ENCODE data around the gene LEKR1. TPM values are rescaled to one million over a fixed set of nuclear protein-coding genes. Genes with fewer than 3 reads are reported as not detected.

The LEKR1 gene
- total and polyA plus RNA-seq, 2 donors (not counting 1 experiment from before 2014, with no cell fraction given), result 0.94 to 4.7 TPM

- Mint-ChIP-seq H3K9me3 (ENCODE audit: insufficient read depth) (no peaks in the 10 kb centered on the region), H3K4me1 (peaks cover 13% of the 10 kb centered on the region), H3K27ac (no peak overlapping the region), H3K4me3 (no peak overlapping the region), H3K27me3 (no peaks in the 10 kb centered on the region)
- no peaks in the 10 kb centered on the region for H4K20me1 ChIP-seq (ENCODE audit: control insufficient read depth, insufficient read depth, low read length, poor library complexity, severe bottlenecking)
- DNase-seq (no peak), ATAC-seq (ENCODE audit: low read depth) (no peak)
- H3K4me1 ChIP-seq (ENCODE audit: control insufficient read depth in 2 of 2, insufficient read depth in 2 of 2, low read length in 2 of 2), result no peaks in the 10 kb centered on the region
- TF ChIP-seq CTCF (IDR thresholded peaks at IDR 0.05) (no peak), EZH2 (IDR thresholded peaks at IDR 0.05; ENCODE audit: borderline replicate concordance, insufficient read depth, low read depth, low read length, poor library complexity, severe bottlenecking) (no peak)
- 100% methylated on average over 1 of the region's 3 CpGs for WGBS (ENCODE audit: insufficient coverage)
- no peaks in the 10 kb centered on the region for H3K36me3 ChIP-seq (replicated peaks in 1 of 2; ENCODE audit: control extremely low read depth in 1 of 2, control insufficient read depth in 1 of 2, extremely low read depth in 1 of 2, insufficient read depth in 2 of 2, low read length in 1 of 2)
- intact Hi-C loops (cut with micrococcal nuclease), result no loop called here
- no peak overlapping the region for H3K4me2 ChIP-seq (replicated peaks; ENCODE audit: low read depth, low read length, poor library complexity, severe bottlenecking)
- ChIA-PET POLR2A (no interaction called here), CTCF (no interaction called here)
- H3K9ac ChIP-seq (ENCODE audit: low read length), result no peak overlapping the region
- H3K79me2 ChIP-seq (ENCODE audit: control insufficient read depth, insufficient read depth, low read length), result peaks cover 3% of the 10 kb centered on the region
- no peaks in the 10 kb centered on the region for H3K27me3 ChIP-seq (replicated peaks in 1 of 4; ENCODE audit: control extremely low read depth in 1 of 4, control insufficient read depth in 3 of 4, insufficient read depth in 4 of 4, low read length in 3 of 4)
- H2AFZ ChIP-seq (ENCODE audit: insufficient read depth, low read depth, low read length, poor library complexity, severe bottlenecking), result no peak overlapping the region
- no peak overlapping the region for H3K27ac ChIP-seq (ENCODE audit: low read length in 2 of 2)
- H3K9me3 ChIP-seq (ENCODE audit: control extremely low read depth in 1 of 3, control insufficient read depth in 2 of 3, insufficient read depth in 1 of 3, low read length in 2 of 3), result no peaks in the 10 kb centered on the region
- no peak overlapping the region for H3K4me3 ChIP-seq (ENCODE audit: control extremely low read depth in 1 of 5, extremely low read depth in 1 of 5, insufficient read depth in 1 of 5, low read depth in 2 of 5, low read length in 4 of 5)
Measured at GRCh38 chr3:156792536-156792935, 33.6 kb upstream of the LEKR1 start.

- Histone ChIP-seq H3K4me1 (ENCODE audit: control insufficient read depth in 2 of 2, insufficient read depth in 2 of 2, low read length in 2 of 2) (no peaks in the 10 kb centered on the region), H3K9me3 (ENCODE audit: control extremely low read depth in 1 of 3, control insufficient read depth in 2 of 3, insufficient read depth in 1 of 3, low read length in 2 of 3) (no peaks in the 10 kb centered on the region), H3K36me3 (replicated peaks in 1 of 2; ENCODE audit: control extremely low read depth in 1 of 2, control insufficient read depth in 1 of 2, extremely low read depth in 1 of 2, insufficient read depth in 2 of 2, low read length in 1 of 2) (no peaks in the 10 kb centered on the region), H3K27ac (ENCODE audit: low read length in 2 of 2) (no peak overlapping the region), H3K9ac (ENCODE audit: low read length) (no peak overlapping the region), H3K79me2 (ENCODE audit: control insufficient read depth, insufficient read depth, low read length) (peaks cover 3% of the 10 kb centered on the region), H4K20me1 (ENCODE audit: control insufficient read depth, insufficient read depth, low read length, poor library complexity, severe bottlenecking) (no peaks in the 10 kb centered on the region), H3K27me3 (replicated peaks in 1 of 4; ENCODE audit: control extremely low read depth in 1 of 4, control insufficient read depth in 3 of 4, insufficient read depth in 4 of 4, low read length in 3 of 4) (no peaks in the 10 kb centered on the region), H3K4me3 (ENCODE audit: control extremely low read depth in 1 of 5, extremely low read depth in 1 of 5, insufficient read depth in 1 of 5, low read depth in 2 of 5, low read length in 4 of 5) (no peak overlapping the region), H2AFZ (ENCODE audit: insufficient read depth, low read depth, low read length, poor library complexity, severe bottlenecking) (no peak overlapping the region), H3K4me2 (replicated peaks; ENCODE audit: low read depth, low read length, poor library complexity, severe bottlenecking) (no peak overlapping the region)
- DNase-seq (no peak), ATAC-seq (ENCODE audit: low read depth) (no peak)
- Mint-ChIP-seq H3K27me3 (no peaks in the 10 kb centered on the region), H3K9me3 (ENCODE audit: insufficient read depth) (no peaks in the 10 kb centered on the region), H3K4me1 (peaks cover 13% of the 10 kb centered on the region), H3K4me3 (no peak overlapping the region), H3K27ac (no peak overlapping the region)
- WGBS (ENCODE audit: insufficient coverage), result 90% methylated on average over 2 of the region's 2 CpGs
- TF ChIP-seq EZH2 (IDR thresholded peaks at IDR 0.05; ENCODE audit: borderline replicate concordance, insufficient read depth, low read depth, low read length, poor library complexity, severe bottlenecking) (no peak), CTCF (IDR thresholded peaks at IDR 0.05) (no peak)
- CTCF ChIA-PET, result no interaction called here
- POLR2A ChIA-PET, result no interaction called here
- intact Hi-C loops (cut with micrococcal nuclease), result no loop called here
Measured at GRCh38 chr3:156792945-156793344, 33.2 kb upstream of the LEKR1 start.
